Hepatocyte (in vitro differentiated cells): Measurements from ENCODE around the gene ANKRD11.

Experiments
- EZH2 ChIP-seq: fragments of 200-600 bp; sonication (generic); IDR thresholded peaks from 2 replicates; pipeline ENCODE4 v1.6.1; 2016; ENCODE audit warnings: antibody characterized with exemption, mild to moderate bottlenecking, borderline replicate concordance
- EZH2phosphoT487 ChIP-seq: fragments of 200-600 bp; sonication (generic); IDR thresholded peaks from one replicate; pipeline ENCODE4 v1.6.1; 2018; ENCODE audit warnings: antibody characterized with exemption, mild to moderate bottlenecking, low read depth, moderate library complexity; ENCODE audit not compliant: unreplicated experiment, severe bottlenecking
- TF ChIP-seq, protein P1 (sequence below): fragments of 200-600 bp; sonication (generic); IDR thresholded peaks from 2 replicates; pipeline ENCODE4 v1.5.1; 2016; ENCODE audit warnings: antibody characterized with exemption, mild to moderate bottlenecking; ENCODE audit not compliant: poor library complexity

DNA sequence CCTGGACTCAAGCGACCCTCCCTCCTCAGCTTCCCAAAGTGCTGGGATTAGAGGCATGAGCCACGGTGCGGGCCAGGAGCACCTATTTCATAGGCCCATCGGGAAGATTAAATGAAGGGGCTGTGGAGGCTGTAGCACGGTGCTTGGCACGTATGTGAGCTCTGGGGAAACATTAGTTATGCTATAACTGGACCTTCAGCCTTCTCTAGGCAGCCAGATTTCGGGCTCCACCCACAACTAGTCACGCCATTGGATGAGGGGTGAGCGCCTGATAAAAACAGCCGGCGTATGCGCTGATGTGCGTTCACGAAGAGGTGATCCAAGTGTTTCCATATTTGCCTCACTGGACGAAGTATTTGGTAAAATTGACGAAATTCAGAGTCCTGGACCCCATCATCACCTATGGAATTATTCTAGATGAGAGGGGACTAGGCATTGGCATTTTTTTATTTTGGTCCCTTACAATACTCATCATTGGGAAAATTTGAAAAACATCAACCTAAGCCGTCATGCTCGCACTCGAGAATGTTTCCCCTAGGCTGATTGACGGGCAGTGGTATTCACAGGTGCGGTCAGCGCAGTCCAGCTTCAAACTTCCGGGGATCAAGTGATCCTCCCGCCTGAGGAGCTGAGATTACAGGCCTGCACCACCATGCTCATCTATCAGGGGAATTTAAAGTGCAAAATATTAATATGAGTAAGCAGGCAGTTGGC, 1.8 kb upstream of the ANKRD11 start:
- TF ChIP-seq, protein P1, sequence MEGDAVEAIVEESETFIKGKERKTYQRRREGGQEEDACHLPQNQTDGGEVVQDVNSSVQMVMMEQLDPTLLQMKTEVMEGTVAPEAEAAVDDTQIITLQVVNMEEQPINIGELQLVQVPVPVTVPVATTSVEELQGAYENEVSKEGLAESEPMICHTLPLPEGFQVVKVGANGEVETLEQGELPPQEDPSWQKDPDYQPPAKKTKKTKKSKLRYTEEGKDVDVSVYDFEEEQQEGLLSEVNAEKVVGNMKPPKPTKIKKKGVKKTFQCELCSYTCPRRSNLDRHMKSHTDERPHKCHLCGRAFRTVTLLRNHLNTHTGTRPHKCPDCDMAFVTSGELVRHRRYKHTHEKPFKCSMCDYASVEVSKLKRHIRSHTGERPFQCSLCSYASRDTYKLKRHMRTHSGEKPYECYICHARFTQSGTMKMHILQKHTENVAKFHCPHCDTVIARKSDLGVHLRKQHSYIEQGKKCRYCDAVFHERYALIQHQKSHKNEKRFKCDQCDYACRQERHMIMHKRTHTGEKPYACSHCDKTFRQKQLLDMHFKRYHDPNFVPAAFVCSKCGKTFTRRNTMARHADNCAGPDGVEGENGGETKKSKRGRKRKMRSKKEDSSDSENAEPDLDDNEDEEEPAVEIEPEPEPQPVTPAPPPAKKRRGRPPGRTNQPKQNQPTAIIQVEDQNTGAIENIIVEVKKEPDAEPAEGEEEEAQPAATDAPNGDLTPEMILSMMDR = no peak
- TF ChIP-seq EZH2 (no peak), EZH2phosphoT487 (no peak)
